HG02798 (cell line): ENCODE measurements around the gene AUTS2.
"Not testable (repeated sequence)": the region's sequence is repeated elsewhere in the genome, so short reads cannot be mapped to it uniquely, and the experiment has no call there.

Source experiments
- ATAC-seq: cut with Tn5 transposase; IDR thresholded peaks from one replicate; pipeline ENCODE4 v1.9.1; 2021; ENCODE audit warnings: mild to moderate bottlenecking; ENCODE audit not compliant: unreplicated experiment, poor library complexity

Gene AUTS2

DNA sequence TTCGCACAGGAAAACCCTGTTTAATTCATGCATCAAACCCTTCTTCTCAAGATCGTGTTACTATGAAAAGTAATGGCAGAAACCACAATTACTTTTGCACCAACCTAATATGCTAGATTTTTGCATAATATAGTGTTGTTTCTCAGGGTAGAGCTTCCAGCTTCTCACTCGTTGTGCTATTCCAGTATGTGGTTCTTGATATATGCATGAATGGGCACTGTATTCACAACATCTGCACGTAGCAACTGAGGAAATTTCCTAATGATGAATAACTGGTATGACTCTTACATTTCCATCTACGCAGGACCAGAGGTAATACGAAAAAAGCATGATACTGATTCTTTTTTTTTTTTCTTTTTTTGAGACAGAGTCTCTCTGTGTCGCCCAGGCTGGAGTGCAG, 1207.1 kb downstream of the AUTS2 start:
- peak; percentile 74 for ATAC-seq

- no peak for ATAC-seq
Measured at GRCh38 chr7:70807650-70808049, 1209.4 kb downstream of the AUTS2 start.

- no peak for ATAC-seq
Measured at GRCh38 chr7:70808876-70809275, 1210.6 kb downstream of the AUTS2 start.

- no peak for ATAC-seq
Measured at GRCh38 chr7:70810558-70811139, 1212.4 kb downstream of the AUTS2 start.

DNA sequence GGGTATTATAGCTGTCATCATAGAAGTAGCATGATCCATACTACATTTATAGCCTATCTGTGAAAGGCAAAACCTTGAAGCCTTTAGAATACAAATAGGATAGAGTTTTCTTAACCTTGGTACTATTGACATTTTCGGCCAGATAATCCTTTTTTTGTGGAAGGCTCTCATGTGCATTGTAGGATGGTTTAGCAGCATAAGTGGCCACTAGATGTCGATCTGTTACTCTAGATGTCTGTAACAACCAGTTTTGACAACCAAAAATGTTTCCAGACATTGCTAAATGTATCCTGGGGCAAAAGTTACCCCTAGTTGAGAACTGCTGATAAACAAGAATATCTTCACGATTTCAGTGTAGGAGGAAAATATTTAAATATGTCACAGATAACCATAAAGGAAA, 1214.2 kb downstream of the AUTS2 start:
- ATAC-seq = no peak

GRCh38 chr7:70822490-70822889, 1224.2 kb downstream of the AUTS2 start:
- ATAC-seq = not testable (repeated sequence)

- ATAC-seq = peak; percentile 81
Measured at GRCh38 chr7:70829221-70830059, 1231.2 kb downstream of the AUTS2 start.

DNA sequence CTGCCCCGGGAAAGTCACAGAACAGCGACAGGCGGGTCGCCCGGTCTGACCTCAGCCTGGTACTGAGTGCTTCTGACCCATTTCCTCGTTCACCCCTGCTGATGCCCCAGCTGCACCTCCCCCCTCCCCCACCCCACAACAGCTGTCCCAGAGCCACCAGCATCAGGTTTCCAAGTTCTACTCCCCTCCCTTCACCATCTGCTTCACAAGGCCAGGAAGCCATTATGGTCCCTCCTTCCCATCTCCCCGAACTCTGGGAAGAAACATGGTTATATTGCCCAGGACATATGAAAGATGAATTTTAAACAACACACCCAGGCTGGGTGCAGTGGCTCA, 1231.8 kb downstream of the AUTS2 start:
- no peak for ATAC-seq

DNA sequence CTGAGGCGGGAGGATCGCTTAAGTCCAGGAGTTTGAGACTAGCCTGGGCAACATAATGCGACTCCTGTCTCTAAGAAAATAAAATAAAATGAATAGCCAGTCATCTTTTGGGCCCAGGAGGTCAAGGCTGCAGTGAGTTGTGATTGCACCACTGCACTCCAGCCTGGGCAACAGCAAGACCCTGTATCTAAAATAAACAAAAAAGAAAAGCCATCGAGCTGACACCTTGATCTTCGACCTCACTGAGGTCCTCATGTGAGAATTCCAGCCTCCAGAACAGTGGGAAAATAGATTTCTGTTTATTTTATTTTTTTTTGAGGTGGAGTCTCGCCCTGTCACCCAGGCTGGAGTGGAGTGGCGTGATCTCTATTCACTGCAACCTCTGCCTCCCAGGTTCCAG, 1232.2 kb downstream of the AUTS2 start:
- ATAC-seq = no peak

GRCh38 chr7:70833726-70834125, 1235.5 kb downstream of the AUTS2 start:
- ATAC-seq = no peak

DNA sequence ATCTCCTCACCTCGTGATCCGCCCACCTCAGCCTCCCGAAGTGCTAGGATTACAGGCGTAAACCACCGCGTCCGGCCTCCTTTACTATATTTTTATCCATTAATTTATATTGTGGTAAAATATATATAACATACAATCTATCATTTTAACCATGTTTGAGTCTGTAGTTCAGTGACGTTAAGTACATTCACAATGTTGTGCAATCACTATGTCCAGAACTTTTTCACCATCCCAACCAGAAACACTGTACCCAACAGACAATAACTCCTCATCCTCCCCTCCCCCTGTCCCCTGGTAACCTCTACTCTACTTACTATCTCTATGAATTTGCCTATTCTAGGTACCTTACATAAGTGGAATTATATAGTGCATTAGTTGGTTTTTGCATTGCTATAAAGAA, 1236.1 kb downstream of the AUTS2 start:
- no peak for ATAC-seq

DNA sequence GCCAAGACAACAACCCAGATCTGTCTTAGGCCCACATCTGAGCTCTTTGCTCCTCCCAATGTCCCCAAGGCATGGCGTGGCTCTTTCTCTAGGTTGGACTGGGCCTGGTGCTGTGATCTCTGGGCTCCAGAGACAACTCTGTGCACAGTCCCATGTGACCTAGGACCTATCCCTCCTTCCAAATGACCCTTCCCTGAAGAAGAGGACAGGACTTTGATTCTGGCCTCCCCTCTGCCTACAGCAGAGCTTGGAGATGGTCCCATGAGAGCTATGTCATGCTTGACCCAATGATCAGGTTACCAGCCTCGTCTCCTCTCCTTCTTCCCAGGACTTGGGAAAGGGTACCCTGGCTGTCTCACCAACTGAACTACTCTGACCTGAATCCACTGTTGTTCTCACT, 1237.4 kb downstream of the AUTS2 start:
- ATAC-seq = no peak

DNA sequence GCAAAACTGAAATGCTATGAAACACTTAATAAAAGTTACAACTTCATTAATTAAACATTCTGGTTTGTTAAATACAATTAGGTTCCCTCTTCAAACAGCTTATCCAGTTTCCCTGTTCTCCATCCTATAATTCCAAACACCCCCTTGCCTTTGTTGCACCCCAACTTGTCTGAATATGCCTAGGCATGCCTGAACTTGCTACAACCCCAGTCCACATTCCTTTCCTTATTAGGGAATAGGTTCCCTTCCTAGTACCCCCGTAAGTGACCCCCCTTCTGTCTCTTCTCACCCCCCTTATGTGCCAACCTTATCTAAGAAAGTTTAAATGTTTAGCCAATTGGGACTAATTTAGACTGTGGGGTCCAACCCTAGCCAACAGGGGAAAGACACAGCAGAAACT, 1238.0 kb downstream of the AUTS2 start:
- no peak for ATAC-seq

GRCh38 chr7:70836946-70837345, 1238.7 kb downstream of the AUTS2 start:
- ATAC-seq = no peak

GRCh38 chr7:70837589-70837988, 1239.3 kb downstream of the AUTS2 start:
- ATAC-seq = no peak

GRCh38 chr7:70838292-70838907, 1240.1 kb downstream of the AUTS2 start:
- ATAC-seq = no peak
